ENCODE results near the gene PIK3AP1.

Gene PIK3AP1

DNA sequence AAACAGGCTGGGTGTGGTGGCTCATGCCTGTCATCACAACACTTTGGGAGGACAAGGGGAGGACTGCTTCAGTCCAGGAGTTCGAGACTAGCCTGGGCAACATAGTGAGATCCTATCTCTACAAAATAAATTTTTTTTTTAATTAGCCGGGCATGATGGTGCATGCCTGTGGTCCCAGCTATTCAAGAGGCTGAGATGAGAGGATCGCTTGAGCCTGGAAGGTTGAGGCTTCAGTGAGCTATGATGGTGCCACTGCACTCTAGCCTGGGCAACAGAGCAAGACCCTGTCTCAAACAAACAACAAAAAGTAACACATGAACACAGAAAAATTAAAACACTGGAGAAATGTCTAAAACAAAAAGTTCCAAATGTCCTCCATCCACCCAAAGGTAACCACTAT is 22.9 kb downstream of the PIK3AP1 start:
- TF ChIP-seq, protein P1, sequence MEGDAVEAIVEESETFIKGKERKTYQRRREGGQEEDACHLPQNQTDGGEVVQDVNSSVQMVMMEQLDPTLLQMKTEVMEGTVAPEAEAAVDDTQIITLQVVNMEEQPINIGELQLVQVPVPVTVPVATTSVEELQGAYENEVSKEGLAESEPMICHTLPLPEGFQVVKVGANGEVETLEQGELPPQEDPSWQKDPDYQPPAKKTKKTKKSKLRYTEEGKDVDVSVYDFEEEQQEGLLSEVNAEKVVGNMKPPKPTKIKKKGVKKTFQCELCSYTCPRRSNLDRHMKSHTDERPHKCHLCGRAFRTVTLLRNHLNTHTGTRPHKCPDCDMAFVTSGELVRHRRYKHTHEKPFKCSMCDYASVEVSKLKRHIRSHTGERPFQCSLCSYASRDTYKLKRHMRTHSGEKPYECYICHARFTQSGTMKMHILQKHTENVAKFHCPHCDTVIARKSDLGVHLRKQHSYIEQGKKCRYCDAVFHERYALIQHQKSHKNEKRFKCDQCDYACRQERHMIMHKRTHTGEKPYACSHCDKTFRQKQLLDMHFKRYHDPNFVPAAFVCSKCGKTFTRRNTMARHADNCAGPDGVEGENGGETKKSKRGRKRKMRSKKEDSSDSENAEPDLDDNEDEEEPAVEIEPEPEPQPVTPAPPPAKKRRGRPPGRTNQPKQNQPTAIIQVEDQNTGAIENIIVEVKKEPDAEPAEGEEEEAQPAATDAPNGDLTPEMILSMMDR (IDR thresholded peaks at IDR 0.05; ENCODE audit: control insufficient read depth, insufficient read depth, low read depth, low read length, missing control alignments): no peak
- H3K4me3 ChIP-seq (ENCODE audit: control insufficient read depth, low read depth, low read length): no peak overlapping the region
- no peak for DNase-seq (ENCODE audit: low read depth)

DNA sequence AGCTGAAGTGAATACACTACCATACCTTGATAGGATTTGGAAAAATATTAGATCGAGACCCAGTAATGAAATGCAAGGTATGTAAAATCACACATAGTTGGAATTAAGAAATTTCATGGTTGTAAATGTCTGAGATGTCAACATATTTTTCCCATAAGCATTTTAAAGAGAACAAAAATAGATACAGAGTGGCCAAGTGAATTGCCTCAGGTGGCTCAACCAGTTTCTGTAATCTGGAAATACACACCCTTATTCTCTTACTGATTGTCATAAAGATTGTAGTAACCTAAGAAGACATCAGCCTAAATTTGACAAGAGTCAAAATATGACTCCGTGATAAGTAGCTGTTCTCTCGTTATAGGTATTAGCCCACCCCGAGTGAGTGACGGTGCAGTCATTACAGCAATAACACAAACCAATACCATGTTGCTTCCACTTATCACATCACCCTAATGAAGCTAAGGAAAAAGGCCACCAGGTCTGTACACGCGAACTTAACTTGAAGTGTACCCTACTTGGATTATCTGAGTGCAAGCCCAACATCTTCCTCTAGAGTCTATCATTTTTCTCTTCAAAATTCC is 23.4 kb downstream of the PIK3AP1 start:
- H3K4me3 ChIP-seq (ENCODE audit: control insufficient read depth, low read depth, low read length): no peak overlapping the region
- TF ChIP-seq, protein P1 (IDR thresholded peaks at IDR 0.05; ENCODE audit: control insufficient read depth, insufficient read depth, low read depth, low read length, missing control alignments): no peak
- DNase-seq (ENCODE audit: low read depth): no peak

DNA sequence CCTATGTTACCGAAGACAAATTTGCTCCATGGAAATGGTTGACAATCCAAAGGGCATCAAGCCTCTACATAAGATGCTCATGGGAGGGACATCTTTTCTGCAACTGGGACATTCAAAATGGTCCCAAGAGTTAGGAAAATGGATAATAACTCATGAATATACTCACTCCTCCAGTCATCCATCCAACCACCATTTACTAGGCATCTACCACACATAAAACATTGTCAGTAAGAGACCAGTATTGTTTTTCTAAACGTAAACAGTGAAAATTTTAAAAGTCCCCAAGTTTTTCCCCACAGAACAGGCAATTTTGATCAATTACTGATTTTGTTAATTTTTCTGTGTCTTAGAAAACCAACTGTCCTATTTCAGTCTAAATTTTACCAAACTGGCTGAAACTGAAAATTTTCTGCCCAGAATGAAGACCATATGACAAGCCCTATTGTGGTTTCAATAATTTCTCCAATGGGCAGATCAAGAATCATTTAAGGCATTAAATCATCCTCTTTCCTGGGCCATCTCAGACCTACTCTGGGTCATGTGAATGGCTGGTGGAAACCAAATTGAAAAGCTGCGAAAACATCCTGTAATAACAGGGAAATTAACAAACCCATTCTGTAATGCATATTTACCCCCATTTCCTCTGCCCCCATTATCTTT is 24.2 kb downstream of the PIK3AP1 start:
- TF ChIP-seq, protein P1 (IDR thresholded peaks at IDR 0.05; ENCODE audit: control insufficient read depth, insufficient read depth, low read depth, low read length, missing control alignments): no peak
- DNase-seq (ENCODE audit: low read depth): no peak
- no peak overlapping the region for H3K4me3 ChIP-seq (ENCODE audit: control insufficient read depth, low read depth, low read length)

DNA sequence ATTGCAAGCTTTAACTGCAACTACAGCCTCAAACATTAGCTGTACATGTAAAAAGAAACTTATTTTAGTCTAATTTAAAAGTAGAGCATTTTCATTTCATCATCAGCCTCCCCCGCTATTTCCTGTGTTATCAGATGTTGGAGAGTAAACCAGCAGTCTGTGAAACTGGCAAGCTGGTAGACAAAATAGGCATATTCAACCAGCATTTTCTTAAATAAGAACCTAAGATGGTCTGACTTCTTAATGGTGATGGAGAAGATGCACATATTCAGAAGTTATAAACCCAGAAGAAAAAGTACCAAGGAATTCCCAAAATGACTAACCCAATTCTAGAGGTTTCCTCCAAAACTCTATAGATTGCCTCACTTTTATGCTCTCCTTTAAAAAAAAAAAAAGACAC is 24.9 kb downstream of the PIK3AP1 start:
- DNase-seq (ENCODE audit: low read depth): no peak
- TF ChIP-seq, protein P1 (IDR thresholded peaks at IDR 0.05; ENCODE audit: control insufficient read depth, insufficient read depth, low read depth, low read length, missing control alignments): no peak
- no peak overlapping the region for H3K4me3 ChIP-seq (ENCODE audit: control insufficient read depth, low read depth, low read length)

DNA sequence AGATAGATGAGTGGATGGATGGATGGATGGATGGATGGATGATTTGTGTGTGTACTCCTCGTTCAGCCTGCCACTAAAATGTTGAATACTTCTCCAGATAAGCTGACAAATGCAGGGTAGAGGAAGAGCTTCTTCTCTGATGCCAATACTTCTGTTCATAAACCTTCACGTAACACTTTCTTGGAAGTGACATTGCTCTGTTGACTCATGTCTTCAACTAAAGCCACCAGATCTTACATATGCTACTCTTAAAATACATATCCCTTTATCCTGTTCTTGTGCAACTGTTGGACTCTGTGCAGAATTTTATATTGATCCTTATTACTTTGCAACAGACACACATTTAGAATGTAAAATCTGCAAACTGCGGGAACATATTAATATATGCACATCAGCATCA is 26.9 kb downstream of the PIK3AP1 start:
- DNase-seq (ENCODE audit: low read depth): no peak
- TF ChIP-seq, protein P1 (IDR thresholded peaks at IDR 0.05; ENCODE audit: control insufficient read depth, insufficient read depth, low read depth, low read length, missing control alignments): no peak

DNA sequence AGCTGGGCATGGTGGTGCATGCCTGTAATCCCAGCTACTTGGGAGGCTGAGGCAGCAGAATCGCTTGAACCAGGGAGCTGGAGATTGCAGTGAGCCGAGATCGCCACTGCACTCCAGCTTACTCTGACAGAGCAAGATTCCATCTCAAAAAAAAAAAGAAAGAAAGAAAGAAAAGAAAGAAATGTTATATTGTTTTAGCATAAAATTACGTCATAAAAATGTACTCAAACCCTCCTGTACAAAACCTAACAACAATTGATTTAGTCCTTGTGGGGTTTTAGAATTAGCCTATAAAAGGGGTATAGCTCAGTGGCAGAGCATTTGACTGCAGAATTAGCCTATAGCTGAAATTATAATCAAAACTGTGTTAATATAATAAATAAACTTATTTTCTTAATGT is 27.9 kb downstream of the PIK3AP1 start:
- TF ChIP-seq, protein P1 (IDR thresholded peaks at IDR 0.05; ENCODE audit: control insufficient read depth, insufficient read depth, low read depth, low read length, missing control alignments): no peak

More for the DNA sequence above, 26.9 kb downstream of the PIK3AP1 start:
- no peak overlapping the region for H3K4me3 ChIP-seq (ENCODE audit: control insufficient read depth, low read depth, low read length)

More for the DNA sequence above, 27.9 kb downstream of the PIK3AP1 start:
- H3K4me3 ChIP-seq (ENCODE audit: control insufficient read depth, low read depth, low read length): no peak overlapping the region
- DNase-seq (ENCODE audit: low read depth): no peak
